ENCODE measurements around the gene PACSIN1.

DNA sequence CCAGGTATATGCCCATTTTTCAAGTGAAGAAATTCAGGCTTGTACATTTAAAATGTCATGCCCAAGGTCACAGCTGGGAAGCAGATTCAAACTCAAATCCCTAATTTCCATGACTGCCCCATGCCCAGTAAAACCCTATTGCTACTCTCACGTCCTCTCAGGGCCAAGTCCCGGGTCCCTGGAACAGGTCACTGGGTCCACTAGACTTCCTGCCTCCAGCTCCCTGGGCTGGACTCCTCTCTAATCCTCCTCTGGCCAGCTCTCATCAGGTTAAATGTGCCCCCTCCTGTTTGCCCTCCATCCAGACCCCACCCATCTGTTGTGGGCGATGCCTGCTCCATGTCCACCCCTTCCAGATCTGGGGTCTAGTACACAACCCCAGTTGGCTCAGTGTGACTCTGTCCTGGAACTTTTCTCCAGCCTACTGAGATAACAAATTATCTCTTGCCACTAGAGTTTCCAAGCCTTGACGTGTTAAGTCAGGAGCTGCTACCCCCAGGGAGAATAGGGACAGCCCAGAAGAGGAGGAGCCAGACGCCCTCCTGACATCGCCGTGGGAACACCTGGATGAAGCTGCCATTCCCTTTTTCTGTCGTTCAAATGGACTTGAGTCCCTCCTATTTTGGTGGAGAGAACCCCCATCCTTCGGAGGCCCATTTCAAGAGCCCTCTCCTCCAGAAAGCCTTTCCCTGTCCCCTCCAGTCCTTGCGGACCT is 93.9 kb downstream of the PACSIN1 start:
- TF ChIP-seq, protein P1, sequence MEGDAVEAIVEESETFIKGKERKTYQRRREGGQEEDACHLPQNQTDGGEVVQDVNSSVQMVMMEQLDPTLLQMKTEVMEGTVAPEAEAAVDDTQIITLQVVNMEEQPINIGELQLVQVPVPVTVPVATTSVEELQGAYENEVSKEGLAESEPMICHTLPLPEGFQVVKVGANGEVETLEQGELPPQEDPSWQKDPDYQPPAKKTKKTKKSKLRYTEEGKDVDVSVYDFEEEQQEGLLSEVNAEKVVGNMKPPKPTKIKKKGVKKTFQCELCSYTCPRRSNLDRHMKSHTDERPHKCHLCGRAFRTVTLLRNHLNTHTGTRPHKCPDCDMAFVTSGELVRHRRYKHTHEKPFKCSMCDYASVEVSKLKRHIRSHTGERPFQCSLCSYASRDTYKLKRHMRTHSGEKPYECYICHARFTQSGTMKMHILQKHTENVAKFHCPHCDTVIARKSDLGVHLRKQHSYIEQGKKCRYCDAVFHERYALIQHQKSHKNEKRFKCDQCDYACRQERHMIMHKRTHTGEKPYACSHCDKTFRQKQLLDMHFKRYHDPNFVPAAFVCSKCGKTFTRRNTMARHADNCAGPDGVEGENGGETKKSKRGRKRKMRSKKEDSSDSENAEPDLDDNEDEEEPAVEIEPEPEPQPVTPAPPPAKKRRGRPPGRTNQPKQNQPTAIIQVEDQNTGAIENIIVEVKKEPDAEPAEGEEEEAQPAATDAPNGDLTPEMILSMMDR (IDR thresholded peaks at IDR 0.05), result no peak
- TF ChIP-seq POLR2A (IDR thresholded peaks at IDR 0.05), result no peak
